NCI-H1930 (cell line): ENCODE results near the gene TECPR2.

Source experiments
- DNase-seq, 2 experiments: peaks; one replicate each; lab custom pipeline; 2025; lab: John Stamatoyannopoulos, UW

TECPR2 gene

DNA sequence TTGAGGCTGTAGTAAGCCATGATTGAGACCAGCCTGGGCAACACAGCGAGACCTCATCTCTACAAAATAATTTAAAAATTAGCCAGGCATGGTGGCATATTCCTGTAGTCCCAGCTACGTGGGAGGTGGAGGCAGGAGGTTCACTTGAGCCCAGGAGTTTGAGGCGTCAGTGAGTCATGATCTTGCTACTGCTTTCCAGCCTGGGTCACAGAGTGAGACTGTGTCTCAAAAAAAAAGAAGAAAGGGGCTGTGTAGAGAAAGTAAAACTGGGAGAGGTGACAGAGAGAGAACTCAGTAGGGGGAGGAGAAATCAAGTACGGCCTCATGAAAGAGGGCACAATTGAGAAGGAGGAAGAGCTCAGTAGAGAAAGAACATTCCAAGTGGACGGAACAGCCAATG lies 12.4 kb downstream of the TECPR2 start:
- DNase-seq = no peak

GRCh38 chr14:102377696-102378095 lies 15.0 kb downstream of the TECPR2 start:
- DNase-seq = no peak

GRCh38 chr14:102378830-102379229 lies 16.1 kb downstream of the TECPR2 start:
- no peak for DNase-seq

DNA sequence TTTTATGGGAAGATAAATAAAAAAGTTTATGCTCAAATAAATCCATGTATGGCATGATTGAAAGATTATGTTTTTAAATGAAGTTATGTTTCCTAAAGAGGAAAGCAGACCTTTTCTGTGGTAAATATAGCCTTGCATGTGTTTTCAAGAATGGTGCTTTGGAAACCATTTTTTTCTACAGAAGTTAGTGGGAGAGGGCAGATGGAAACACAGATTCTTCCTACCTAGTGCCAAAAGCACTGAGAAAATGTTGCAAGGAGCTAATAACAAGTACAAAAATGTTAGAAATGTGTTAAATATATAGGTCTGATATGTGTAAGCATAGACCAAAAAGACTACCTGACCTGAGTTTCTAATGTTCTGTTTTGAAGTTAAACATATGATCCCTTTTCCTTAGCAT lies 24.3 kb downstream of the TECPR2 start:
- no peak for DNase-seq

DNA sequence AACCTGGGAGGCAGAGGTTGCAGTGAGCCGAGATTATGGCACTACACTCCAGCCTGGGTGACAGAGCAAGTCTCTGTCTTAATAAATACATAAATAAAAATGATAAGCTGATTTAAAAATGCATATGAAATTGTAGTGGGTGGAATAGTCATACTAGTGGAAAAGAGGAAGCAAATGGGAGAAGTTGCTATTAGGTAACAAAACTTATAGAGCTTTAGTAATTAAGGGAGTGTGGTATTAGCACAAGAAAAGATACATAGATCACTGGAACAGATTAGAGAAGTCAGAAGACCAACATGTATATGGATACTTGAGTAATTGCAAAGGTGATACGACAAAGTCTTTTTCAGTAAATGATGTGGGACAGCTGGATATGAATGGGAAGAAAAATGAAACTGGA lies 26.5 kb downstream of the TECPR2 start:
- no peak for DNase-seq

DNA sequence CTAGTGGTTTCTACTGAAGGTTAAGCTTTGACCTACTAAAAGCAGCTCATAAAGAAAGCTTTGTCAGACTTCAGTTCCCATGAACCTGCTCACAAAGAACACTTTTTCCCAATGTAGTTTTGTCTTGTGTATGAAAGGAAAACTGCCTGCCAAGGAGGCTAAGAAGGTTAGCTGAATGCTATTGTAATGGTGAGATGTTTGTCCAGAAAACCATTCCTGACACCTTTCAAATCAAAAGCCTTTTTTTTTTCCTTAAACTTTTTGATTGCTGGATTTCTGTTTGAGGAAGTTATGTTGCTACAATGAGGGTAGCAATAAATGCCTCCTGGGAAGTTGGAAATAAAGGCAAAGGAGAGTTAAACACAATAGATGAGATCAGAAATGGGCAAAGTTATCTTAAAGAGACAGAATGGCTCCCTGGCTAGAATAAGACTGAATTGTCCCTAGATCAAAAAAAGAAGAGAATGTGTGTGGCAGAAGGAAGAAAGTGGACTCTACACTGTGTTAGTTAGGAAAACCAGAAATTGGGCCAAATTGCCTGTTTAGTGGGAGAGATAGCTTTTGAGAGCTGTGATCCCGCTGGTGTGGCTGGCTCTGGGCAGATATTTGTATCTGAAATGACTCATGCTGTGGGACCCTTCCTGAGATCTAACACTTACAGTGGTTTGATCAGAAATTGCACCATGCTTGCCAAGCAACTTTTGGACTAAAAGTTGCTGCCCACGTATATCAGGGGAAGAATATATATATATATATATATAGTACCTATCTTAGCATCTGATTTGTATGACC lies 27.5 kb downstream of the TECPR2 start:
- no peak for DNase-seq

GRCh38 chr14:102392506-102392905 lies 29.8 kb downstream of the TECPR2 start:
- DNase-seq = no peak

DNA sequence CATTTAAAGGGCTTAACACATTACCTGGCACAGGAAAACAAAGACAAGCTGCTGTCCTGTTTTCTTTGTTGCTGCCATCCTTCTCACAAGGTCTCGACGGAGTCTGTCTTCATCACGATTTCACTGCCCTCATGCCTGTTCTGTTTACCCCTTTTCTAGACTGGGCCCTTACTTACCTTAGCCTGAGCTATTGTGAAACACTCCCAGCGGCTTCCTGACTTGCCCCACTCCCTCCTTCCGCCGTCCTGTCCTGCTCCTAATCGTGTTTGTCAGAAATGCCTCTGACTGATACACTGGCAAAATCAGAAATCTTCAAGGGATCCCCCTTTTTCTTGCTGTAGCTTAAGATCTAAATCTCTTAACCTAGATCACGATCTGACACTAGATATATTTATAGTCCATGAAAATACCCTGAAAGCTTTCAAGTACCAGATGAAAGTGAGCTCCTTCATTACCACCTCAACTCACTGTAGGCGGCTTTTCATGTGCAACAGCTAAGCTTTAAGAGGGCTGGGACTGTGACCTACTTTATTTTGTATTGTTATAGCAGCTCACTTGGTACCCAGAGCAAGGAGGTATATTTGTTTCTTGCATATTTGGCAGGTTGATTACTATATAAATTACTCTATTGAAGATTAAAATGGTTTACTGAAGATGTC lies 32.1 kb downstream of the TECPR2 start:
- DNase-seq = no peak

- no peak for DNase-seq
These were observed 33.8 kb downstream of the TECPR2 start for GRCh38 chr14:102396521-102396920.

GRCh38 chr14:102403028-102403427 lies 40.3 kb downstream of the TECPR2 start:
- DNase-seq = no peak

- no peak for DNase-seq
These were observed 44.5 kb downstream of the TECPR2 start for GRCh38 chr14:102407258-102407657.

DNA sequence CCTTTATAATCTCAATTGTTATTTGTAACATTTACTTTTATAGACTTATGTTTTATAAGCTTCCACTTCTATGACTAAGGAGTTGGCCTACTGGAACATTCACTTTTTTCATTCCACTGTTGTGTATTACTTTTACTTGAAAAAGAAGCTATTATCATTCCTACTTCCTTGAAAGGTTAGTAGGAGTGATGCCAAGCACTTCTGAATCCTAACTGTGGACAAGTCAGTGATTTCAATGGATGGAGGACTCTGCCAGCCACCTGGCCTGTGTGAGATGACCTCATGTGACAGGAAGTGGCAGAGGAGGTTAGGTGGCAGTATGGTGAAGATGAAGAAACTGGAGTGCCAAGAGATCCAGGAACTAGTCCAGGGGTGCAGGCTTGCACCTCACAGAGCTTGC lies 46.0 kb downstream of the TECPR2 start:
- no peak for DNase-seq

DNA sequence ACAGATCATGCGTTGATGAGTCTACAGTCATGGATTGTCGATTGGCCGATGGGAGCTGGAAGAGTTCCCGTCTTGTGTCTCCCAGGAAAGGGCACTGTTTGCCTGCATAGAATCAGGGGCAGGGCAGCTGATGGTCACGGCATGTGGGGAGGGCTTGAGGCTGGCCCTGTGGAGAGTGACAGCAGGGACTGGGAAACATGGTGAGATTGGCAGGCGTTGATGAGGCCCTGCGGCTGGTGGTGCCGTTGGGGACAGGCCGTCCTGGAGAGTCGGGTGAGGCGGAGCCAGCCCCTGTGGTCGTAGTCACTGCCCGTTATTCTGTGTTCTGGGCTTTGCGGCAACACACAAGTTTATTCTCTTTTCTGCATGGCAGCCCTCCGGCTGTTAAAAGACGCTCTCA lies 52.9 kb downstream of the TECPR2 start:
- DNase-seq = no peak

DNA sequence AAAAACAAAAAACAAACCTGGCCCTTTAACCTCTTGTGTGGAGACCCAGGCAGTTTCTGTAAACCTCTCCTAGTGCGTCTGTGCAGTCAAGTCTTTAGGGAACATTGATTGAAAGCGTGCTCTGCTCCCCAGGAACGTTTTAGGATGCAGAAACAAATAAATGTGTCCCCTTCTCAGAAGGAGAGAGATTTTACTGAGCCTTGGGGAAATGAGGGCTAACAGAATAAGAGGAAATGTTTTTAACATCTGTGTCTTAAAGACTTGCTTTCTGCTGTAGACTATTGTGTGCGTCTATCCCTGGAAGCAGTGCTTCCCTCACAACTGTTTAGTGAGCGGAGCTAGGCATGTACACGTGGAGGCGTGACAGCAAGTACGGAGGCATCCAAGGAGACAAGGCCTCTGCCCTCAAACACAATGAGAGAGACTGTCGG lies 54.3 kb downstream of the TECPR2 start:
- DNase-seq = no peak

DNA sequence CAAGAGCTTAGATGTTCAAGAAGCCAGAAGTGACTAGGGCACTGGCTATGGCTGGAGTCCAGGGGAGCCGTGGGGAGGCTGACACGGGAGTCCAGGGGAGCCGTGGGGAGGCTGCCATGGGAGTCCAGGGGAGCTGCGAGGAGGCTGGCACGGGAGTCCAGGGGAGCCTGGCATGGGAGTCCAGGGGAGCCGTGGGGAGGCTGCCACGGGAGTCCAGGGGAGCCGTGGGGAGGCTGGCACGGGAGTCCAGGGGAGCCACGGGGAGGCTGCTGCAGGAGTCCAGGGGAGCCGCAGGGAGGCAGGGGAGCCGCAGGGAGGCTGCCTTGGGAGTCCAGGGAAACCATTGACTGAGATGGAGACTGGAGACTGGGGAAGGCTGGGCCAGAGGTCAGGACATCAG lies 54.9 kb downstream of the TECPR2 start:
- DNase-seq = no peak

- no peak for DNase-seq
These were observed 55.6 kb downstream of the TECPR2 start for GRCh38 chr14:102418169-102418852.

- DNase-seq = no peak
These were observed 56.1 kb downstream of the TECPR2 start for GRCh38 chr14:102418853-102419240.

- no peak for DNase-seq
These were observed 56.5 kb downstream of the TECPR2 start for GRCh38 chr14:102419276-102419675.

DNA sequence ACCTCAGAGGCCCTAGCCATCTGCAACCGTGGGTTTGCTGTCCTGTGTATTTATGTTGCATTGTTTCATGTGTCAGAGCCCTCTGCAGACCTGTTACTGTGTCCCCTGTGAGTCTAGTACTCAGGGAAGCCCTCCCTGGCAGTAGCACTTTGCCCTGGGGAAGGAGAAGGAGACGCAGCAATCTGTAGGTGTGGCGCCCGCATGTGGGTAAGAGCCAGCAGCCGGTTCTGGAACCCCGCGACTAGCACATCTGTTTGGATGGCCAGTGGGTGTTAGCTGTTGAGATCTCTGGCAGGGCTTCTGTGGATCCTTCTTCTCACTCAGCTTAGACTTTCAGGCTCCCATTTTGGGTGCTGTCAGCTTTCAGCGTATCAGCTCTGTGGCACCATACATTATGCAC lies 57.0 kb downstream of the TECPR2 start:
- DNase-seq = no peak

- no peak for DNase-seq
These were observed 58.8 kb downstream of the TECPR2 start for GRCh38 chr14:102421411-102422057.

GRCh38 chr14:102424520-102424919 lies 61.8 kb downstream of the TECPR2 start:
- DNase-seq = no peak

DNA sequence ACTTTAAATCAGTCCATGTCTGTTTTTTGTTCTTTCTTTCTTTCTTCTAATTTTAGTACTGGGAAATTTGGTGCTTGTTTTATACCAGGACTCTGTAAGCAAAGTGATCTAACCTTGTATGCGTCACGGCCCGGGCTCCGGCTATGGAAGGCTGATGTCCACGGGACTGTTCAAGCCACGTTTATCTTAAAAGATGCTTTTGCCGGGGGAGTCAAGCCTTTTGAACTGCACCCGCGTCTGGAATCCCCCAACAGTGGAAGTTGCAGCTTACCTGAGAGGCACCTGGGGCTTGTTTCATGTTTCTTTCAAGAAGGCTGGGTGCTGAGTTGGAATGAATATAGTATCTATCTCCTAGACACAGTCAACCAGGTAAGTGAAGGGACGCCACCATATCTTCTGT lies 62.2 kb downstream of the TECPR2 start:
- DNase-seq = no peak

DNA sequence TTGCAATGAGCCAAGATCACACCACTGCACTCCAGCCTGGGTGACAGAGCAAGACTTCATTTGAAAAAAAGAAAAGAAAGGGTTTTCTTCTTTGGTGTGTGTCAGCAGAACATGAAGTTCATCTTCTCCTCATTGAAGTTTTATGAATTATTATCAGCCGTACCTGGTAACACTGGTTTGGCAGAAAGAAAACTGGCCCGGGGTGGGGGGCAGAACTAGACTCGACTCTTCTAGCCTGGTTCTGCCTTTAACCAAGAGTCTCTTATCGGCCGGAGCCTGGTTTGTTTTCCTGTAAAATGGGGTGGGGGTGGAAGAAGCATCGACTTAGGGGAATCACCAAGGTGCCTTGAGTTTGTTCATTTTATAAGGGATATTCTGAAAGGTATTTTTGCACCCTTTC lies 64.1 kb downstream of the TECPR2 start:
- DNase-seq = no peak
